Left ventricle myocardium inferior (tissue), 1 donor: ENCODE measurements around the gene GTF2IRD1. TPM values are rescaled to one million over a fixed set of nuclear protein-coding genes. Genes with fewer than 3 reads are reported as not detected.

Experiments
- DNase-seq: peaks from one replicate; pipeline ENCODE4 v3.0.0-alpha.2; 2020
- H3K27ac ChIP-seq: fragments of 200-600 bp; replicated peaks from 2 replicates; pipeline ENCODE4 v1.8.0; 2021
- H3K27me3 ChIP-seq: fragments of 200-600 bp; 2 replicates; pipeline ENCODE4 v1.8.0; 2021; ENCODE audit warnings: low read depth
- H3K36me3 ChIP-seq: fragments of 200-600 bp; 2 replicates; pipeline ENCODE4 v1.8.0; 2021
- H3K4me1 ChIP-seq: fragments of 200-600 bp; 2 replicates; pipeline ENCODE4 v1.8.0; 2021
- H3K4me3 ChIP-seq: fragments of 200-600 bp; 2 replicates; pipeline ENCODE4 v1.8.0; 2021; ENCODE audit warnings: mild to moderate bottlenecking, moderate library complexity
- H3K9me3 ChIP-seq: fragments of 200-600 bp; replicated peaks from 2 replicates; pipeline ENCODE4 v1.8.0; 2021
- CTCF ChIP-seq: fragments of 200-600 bp; IDR thresholded peaks from 2 replicates; pipeline ENCODE4 v1.8.0; 2021; ENCODE audit warnings: antibody characterized with exemption, mild to moderate bottlenecking, borderline replicate concordance
- intact Hi-C: fragments of 100-400 bp; cut with micrococcal nuclease; formaldehyde crosslinking; loops from one replicate; pipeline ENCODE4 v1.11.0; 2022
- total RNA-seq: library from RNA; stranded (reverse); fragmentation: NEBNext Ultra II Directional; extraction: Animal tissue kit (Norgen Biotek cat#: 25700); gene quantifications from one replicate; pipeline ENCODE4 v1.2.1, GENCODE V29; 2021
- donor health status: DM: no; HTN: yes; CAD: no; lungs with severe emphysema.

GTF2IRD1 gene
- total RNA-seq, 1 donor from 2014 or later, result 15.8 TPM

GRCh38 chr7:74575811-74576210, 122.1 kb downstream of the GTF2IRD1 start:
- intact Hi-C loops, result no loop called here

GRCh38 chr7:74579800-74580685, 126.3 kb downstream of the GTF2IRD1 start:
- no peak for DNase-seq
- intact Hi-C loops, result no loop called here
- peaks cover 18% of the 10 kb centered on the region for H3K4me1 ChIP-seq
- no peak overlapping the region for H3K4me3 ChIP-seq
- TF ChIP-seq CTCF, result no peak
- no peaks in the 10 kb centered on the region for H3K27me3 ChIP-seq
- H3K36me3 ChIP-seq, result peaks cover 5% of the 10 kb centered on the region
- peak overlapping the region; percentile 44 for H3K27ac ChIP-seq
- H3K9me3 ChIP-seq, result no peaks in the 10 kb centered on the region

More at GRCh38 chr7:74575811-74576210, 122.1 kb downstream of the GTF2IRD1 start:
- Histone ChIP-seq H3K36me3 (peaks cover 5% of the 10 kb centered on the region), H3K4me1 (peaks cover 20% of the 10 kb centered on the region), H3K4me3 (no peak overlapping the region), H3K9me3 (no peaks in the 10 kb centered on the region), H3K27me3 (no peaks in the 10 kb centered on the region), H3K27ac (no peak overlapping the region)
- no peak for DNase-seq
- TF ChIP-seq CTCF, result no peak

DNA sequence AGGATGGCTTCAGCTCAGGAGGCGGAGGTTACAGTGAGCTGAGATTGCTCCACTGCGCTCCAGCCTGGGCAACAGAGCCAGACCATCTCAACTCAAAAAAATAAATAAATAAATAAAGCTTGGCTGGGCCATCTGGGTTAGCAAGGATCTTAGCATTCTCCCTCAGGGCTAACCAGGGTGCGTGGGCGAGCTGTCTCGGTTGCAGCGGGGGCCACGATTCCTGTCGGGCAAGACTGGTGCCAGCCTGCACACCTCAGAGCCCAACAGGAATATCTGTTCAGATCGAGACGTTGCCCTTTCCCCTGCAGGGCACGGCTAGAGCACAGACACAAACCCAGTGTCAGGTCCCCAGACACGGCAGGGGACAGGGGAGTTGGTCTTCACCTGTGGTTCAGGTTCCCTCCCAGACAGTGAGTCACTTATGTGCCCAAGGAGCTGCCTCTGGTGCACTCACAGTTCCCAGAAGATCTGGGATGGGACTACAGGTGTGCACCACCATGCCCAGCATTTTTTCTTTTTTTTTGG, 128.3 kb downstream of the GTF2IRD1 start:
- intact Hi-C loops, result no loop called here
- DNase-seq, result no peak
- no peak for TF ChIP-seq CTCF

DNA sequence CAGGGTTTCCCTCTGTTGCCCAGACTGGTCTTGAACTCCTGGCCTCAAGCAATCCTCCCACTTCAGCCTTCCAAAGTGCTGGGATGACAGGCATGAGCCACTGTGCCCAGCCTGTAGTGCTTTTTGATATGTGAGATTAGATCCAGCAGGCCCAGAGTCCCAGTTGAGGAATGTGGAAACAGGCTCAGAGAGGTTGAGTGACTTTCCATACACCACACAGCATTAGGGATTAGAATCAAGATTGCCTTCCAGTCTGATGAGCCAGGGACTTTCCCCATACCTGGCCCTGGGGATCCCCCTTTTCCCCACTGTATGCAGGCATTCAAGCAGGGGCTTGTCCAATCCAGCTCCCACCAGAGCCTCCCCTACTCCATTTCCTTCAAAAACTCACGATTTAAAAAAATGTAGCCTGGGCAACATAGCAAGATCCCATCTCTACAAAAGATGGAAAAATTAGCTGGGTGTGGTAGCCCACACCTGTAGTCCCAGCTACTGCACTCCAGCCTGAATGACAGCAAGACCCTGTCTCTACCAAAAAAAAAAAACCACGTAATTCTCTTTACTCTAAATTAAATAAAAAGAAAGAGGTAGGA, 128.8 kb downstream of the GTF2IRD1 start:
- no peak for DNase-seq
- H3K27me3 ChIP-seq, result no peaks in the 10 kb centered on the region
- H3K9me3 ChIP-seq, result no peaks in the 10 kb centered on the region
- H3K36me3 ChIP-seq, result peaks cover 5% of the 10 kb centered on the region
- no peak for TF ChIP-seq CTCF
- intact Hi-C loops, result no loop called here
- peaks cover 28% of the 10 kb centered on the region for H3K4me1 ChIP-seq
- H3K27ac ChIP-seq, result no peak overlapping the region
- no peak overlapping the region for H3K4me3 ChIP-seq

More for the DNA sequence above, 128.3 kb downstream of the GTF2IRD1 start:
- Histone ChIP-seq H3K27ac (no peak overlapping the region), H3K9me3 (no peaks in the 10 kb centered on the region), H3K36me3 (peaks cover 5% of the 10 kb centered on the region), H3K4me1 (peaks cover 22% of the 10 kb centered on the region), H3K27me3 (no peaks in the 10 kb centered on the region), H3K4me3 (no peak overlapping the region)

DNA sequence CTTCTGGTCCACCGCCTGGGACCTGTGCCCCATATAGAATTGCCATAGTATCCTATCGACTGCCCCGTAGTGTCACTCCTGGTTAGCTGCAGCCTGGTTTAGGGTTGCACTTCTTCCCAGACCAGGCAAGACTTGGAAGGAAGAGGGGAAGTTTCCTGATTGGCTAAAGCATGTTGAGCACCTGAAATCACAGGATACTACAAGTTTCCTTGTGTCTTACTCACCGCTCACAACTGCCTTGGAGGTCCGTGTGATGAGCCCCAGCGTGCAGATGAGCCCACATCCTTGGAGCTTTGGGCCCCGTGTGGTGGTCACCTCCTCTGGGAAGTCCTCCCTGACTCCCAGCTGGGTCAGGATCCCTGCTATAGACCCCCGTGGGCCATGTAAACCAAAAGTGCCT, 129.9 kb downstream of the GTF2IRD1 start:
- Histone ChIP-seq H3K36me3 (no peaks in the 10 kb centered on the region), H3K27ac (no peak overlapping the region), H3K4me3 (no peak overlapping the region), H3K4me1 (peaks cover 38% of the 10 kb centered on the region), H3K9me3 (no peaks in the 10 kb centered on the region), H3K27me3 (no peaks in the 10 kb centered on the region)
- no peak for DNase-seq
- intact Hi-C loops, result no loop called here
- no peak for TF ChIP-seq CTCF
